Vagina (tissue), 2 donors: ENCODE measurements around the gene ASB7.

Experiments
- POLR2A ChIP-seq, 2 donors: fragments of 450-650 bp; IDR thresholded peaks; one replicate each; pipeline ENCODE4 v1.6.1; 2017; ENCODE audit warnings: antibody characterized with exemption in 2 of 2, mild to moderate bottlenecking in 2 of 2, moderate library complexity in 2 of 2
- TF ChIP-seq, protein P1 (sequence below), 3 experiments: fragments of 450-650 bp in 2 of 3; fragments of 200-600 bp in 1 of 3; sonication (generic) in 1 of 3; IDR thresholded peaks; one replicate each; pipeline ENCODE4 v1.5.1; 2017 to 2019; ENCODE audit warnings: antibody characterized with exemption in 3 of 3, mild to moderate bottlenecking in 2 of 3, moderate library complexity in 2 of 3

DNA sequence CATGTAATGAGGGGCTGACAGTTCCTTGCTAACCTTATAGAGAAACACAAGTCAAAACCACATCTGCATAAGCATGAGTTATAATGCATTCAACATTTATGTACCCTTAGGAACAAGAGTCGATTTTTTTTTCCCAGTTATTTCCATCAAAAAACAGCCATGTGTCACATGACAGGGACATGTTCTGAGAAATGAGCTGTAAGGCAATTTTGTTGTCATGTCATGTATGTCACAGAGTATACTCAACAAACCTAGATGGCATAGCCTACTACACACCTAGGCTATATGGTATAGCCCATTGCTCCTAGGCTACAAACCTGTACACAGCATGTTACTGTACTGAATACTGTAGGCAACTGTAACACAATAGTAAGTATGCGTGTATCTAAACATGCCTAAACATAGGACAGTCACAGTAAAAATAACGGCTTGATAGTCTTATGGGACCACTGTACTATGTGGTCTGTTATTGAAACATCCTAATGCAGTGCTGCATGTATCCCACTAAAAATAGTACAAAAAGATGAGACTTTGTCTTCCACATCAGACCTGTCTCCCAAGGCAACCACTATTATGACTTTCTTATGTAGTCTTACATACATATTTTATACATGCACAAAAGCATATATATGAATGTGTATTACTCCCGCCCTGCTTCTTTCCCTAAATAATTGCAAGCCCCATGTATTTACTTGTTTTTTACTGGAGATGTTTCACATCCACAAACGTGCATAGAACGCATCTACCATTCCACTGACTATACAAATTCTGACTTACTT, 35.4 kb upstream of the ASB7 start:
- TF ChIP-seq, protein P1, sequence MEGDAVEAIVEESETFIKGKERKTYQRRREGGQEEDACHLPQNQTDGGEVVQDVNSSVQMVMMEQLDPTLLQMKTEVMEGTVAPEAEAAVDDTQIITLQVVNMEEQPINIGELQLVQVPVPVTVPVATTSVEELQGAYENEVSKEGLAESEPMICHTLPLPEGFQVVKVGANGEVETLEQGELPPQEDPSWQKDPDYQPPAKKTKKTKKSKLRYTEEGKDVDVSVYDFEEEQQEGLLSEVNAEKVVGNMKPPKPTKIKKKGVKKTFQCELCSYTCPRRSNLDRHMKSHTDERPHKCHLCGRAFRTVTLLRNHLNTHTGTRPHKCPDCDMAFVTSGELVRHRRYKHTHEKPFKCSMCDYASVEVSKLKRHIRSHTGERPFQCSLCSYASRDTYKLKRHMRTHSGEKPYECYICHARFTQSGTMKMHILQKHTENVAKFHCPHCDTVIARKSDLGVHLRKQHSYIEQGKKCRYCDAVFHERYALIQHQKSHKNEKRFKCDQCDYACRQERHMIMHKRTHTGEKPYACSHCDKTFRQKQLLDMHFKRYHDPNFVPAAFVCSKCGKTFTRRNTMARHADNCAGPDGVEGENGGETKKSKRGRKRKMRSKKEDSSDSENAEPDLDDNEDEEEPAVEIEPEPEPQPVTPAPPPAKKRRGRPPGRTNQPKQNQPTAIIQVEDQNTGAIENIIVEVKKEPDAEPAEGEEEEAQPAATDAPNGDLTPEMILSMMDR (IDR thresholded peaks at IDR 0.05) = no peak
- TF ChIP-seq POLR2A (IDR thresholded peaks at IDR 0.05) = no peak
